Esophagus muscularis mucosa (tissue), 4 donors: ENCODE measurements around the gene MAVS. TPM values are rescaled to one million over a fixed set of nuclear protein-coding genes. Genes with fewer than 3 reads are reported as not detected.

Source experiments
- DNase-seq: peaks from one replicate; pipeline ENCODE4 v3.0.0-alpha.2; 2017; ENCODE audit errors: extremely low spot score
- H3K27ac ChIP-seq, 4 donors: fragments of 200-600 bp; sonication (generic); replicated peaks in 1 of 4; 1 replicate in 3 of 4; 2 replicates in 1 of 4; pipeline ENCODE4 v1.5.1; 2016 to 2019; ENCODE audit warnings: mild to moderate bottlenecking in 1 of 4
- H3K27me3 ChIP-seq, 4 donors: fragments of 200-600 bp; sonication (generic); one replicate each; pipeline versions ENCODE4 v1.5.1 to v1.6.0; 2016 to 2019
- H3K36me3 ChIP-seq, 4 donors: fragments of 200-600 bp; sonication (generic); one replicate each; pipeline ENCODE4 v1.5.1; 2016 to 2019
- H3K4me1 ChIP-seq, 4 donors: fragments of 200-600 bp; sonication (generic); one replicate each; pipeline ENCODE4 v1.5.1; 2016 to 2019
- H3K4me3 ChIP-seq, 4 donors: fragments of 200-600 bp; sonication (generic); 1 replicate in 2 of 4; 2 replicates in 2 of 4; pipeline ENCODE4 v1.5.1; 2016 to 2019; ENCODE audit warnings: mild to moderate bottlenecking in 4 of 4, moderate library complexity in 1 of 4
- H3K9me3 ChIP-seq, 4 donors: fragments of 200-600 bp; sonication (generic); 1 replicate in 3 of 4; 2 replicates in 1 of 4; pipeline ENCODE4 v1.5.1; 2016 to 2019
- CTCF ChIP-seq, 3 experiments: fragments of 200-600 bp in 2 of 3; fragments of 450-650 bp in 1 of 3; sonication (generic) in 2 of 3; IDR thresholded peaks; one replicate each; pipeline ENCODE4 v1.5.1; 2017 to 2019; ENCODE audit warnings: antibody characterized with exemption in 3 of 3, mild to moderate bottlenecking in 2 of 3, moderate library complexity in 1 of 3
- EP300 ChIP-seq: sonication (generic); formaldehyde crosslinking; IDR thresholded peaks from one replicate; pipeline ENCODE4 v1.6.1; 2017; ENCODE audit warnings: antibody characterized with exemption
- POLR2A ChIP-seq: fragments of 450-650 bp; IDR thresholded peaks from one replicate; pipeline ENCODE4 v1.6.1; 2017; ENCODE audit warnings: antibody characterized with exemption, moderate library complexity, mild to moderate bottlenecking, low read depth
- POLR2AphosphoS5 ChIP-seq, 2 donors: sonication (generic); formaldehyde crosslinking; IDR thresholded peaks; one replicate each; pipeline ENCODE4 v1.6.1; 2017; ENCODE audit warnings: antibody characterized with exemption in 2 of 2
- WGBS: methylation state at CpG from one replicate; pipeline ENCODE4 v1.1.5; 2018; 5-methylcytosine and 5-hydroxymethylcytosine counted together
- intact Hi-C: fragments of 100-400 bp; cut with DNase I; formaldehyde crosslinking; loops from one replicate; pipeline ENCODE4 v1.15.1; 2023
- total RNA-seq, 4 donors: library from RNA; depleted of rRNA; stranded (reverse); fragments of >200 nt; gene quantifications; one replicate each; pipeline versions ENCODE4 v1.1.0 to v1.2.1, GENCODE V29; 2016

MAVS gene
- total RNA-seq, 4 donors from 2014 or later, result 34.6 to 56.1 (median 42.8) TPM

- DNase-seq, result no peak
- Histone ChIP-seq H3K4me3 (no peak overlapping the region), H3K27ac (no peak overlapping the region), H3K4me1 (peaks cover 5 to 34% (median 14%) of the 10 kb centered on the region in 4 donors), H3K9me3 (no peaks in the 10 kb centered on the region), H3K27me3 (no peaks in the 10 kb centered on the region), H3K36me3 (peaks cover 30 to 74% (median 66%) of the 10 kb centered on the region in 4 donors)
- TF ChIP-seq POLR2A, result no peak
- TF ChIP-seq EP300, result no peak
- TF ChIP-seq CTCF (IDR thresholded peaks at IDR 0.05), result no peak
- TF ChIP-seq POLR2AphosphoS5 (IDR thresholded peaks at IDR 0.05), result no peak
- intact Hi-C loops, result no loop called here
Measured at GRCh38 chr20:3909952-3910366, 63.3 kb downstream of the MAVS start.

GRCh38 chr20:3910853-3911252 is 64.2 kb downstream of the MAVS start:
- Histone ChIP-seq H3K9me3 (no peaks in the 10 kb centered on the region), H3K27me3 (no peaks in the 10 kb centered on the region), H3K27ac (no peak overlapping the region), H3K4me3 (no peak overlapping the region), H3K4me1 (peaks cover 0 to 26% (median 8%) of the 10 kb centered on the region in 4 donors), H3K36me3 (peaks cover 30 to 80% (median 69%) of the 10 kb centered on the region in 4 donors)
- intact Hi-C loops, result no loop called here
- WGBS, result 88% methylated on average over 2 of the region's 2 CpGs
- TF ChIP-seq POLR2AphosphoS5 (IDR thresholded peaks at IDR 0.05) (no peak), POLR2A (no peak), EP300 (no peak), CTCF (IDR thresholded peaks at IDR 0.05) (no peak)
- DNase-seq, result no peak

GRCh38 chr20:3911956-3912355 is 65.3 kb downstream of the MAVS start:
- H3K36me3 ChIP-seq, result peaks cover 30 to 88% (median 71%) of the 10 kb centered on the region in 4 donors
- WGBS, result 79% methylated on average over 2 of the region's 2 CpGs
- DNase-seq, result no peak
- intact Hi-C loops, result no loop called here
- no peaks in the 10 kb centered on the region for H3K9me3 ChIP-seq
- no peak overlapping the region for H3K27ac ChIP-seq
- H3K27me3 ChIP-seq, result no peaks in the 10 kb centered on the region
- no peak for TF ChIP-seq POLR2A
- no peak for TF ChIP-seq CTCF (IDR thresholded peaks at IDR 0.05)
- TF ChIP-seq POLR2AphosphoS5 (IDR thresholded peaks at IDR 0.05), result no peak
- no peak for TF ChIP-seq EP300
- H3K4me3 ChIP-seq, result no peak overlapping the region
- peaks cover 7 to 32% (median 11%) of the 10 kb centered on the region in 4 donors for H3K4me1 ChIP-seq

GRCh38 chr20:3914446-3914845 is 67.8 kb downstream of the MAVS start:
- Histone ChIP-seq H3K27ac (no peak overlapping the region), H3K36me3 (peaks cover 24 to 90% (median 65%) of the 10 kb centered on the region in 4 donors), H3K9me3 (no peaks in the 10 kb centered on the region), H3K27me3 (no peaks in the 10 kb centered on the region), H3K4me1 (peaks cover 4 to 24% (median 20%) of the 10 kb centered on the region in 4 donors), H3K4me3 (no peak overlapping the region)
- WGBS, result 100% methylated on average over 2 of the region's 2 CpGs
- intact Hi-C loops, result no loop called here
- TF ChIP-seq CTCF (IDR thresholded peaks at IDR 0.05) (no peak), POLR2AphosphoS5 (IDR thresholded peaks at IDR 0.05) (no peak), EP300 (no peak), POLR2A (no peak)
- no peak for DNase-seq

- DNase-seq, result no peak
- intact Hi-C loops, result loop anchor here (1.0 kb wide), 1 partner anchor 13 kb away; no protein-coding TSS in a partner anchor
- no peak for TF ChIP-seq POLR2A
- TF ChIP-seq CTCF (IDR thresholded peaks at IDR 0.05), result no peak
- no peak for TF ChIP-seq EP300
- no peak for TF ChIP-seq POLR2AphosphoS5 (IDR thresholded peaks at IDR 0.05)
- Histone ChIP-seq H3K27me3 (no peaks in the 10 kb centered on the region), H3K36me3 (peaks cover 14 to 84% (median 59%) of the 10 kb centered on the region in 4 donors), H3K4me3 (no peak overlapping the region), H3K9me3 (no peaks in the 10 kb centered on the region), H3K27ac (no peak overlapping the region), H3K4me1 (peaks cover 4 to 24% (median 21%) of the 10 kb centered on the region in 4 donors)
- 82% methylated on average over 2 of the region's 2 CpGs for WGBS
Measured at GRCh38 chr20:3915691-3916090, 69.1 kb downstream of the MAVS start.
